Stimulated activated CD8-positive, alpha-beta memory T cell treated with anti-CD3 and anti-CD28 coated beads, Interleukin-15, amount 100 ng/mL, for 4 hours (primary cell): ENCODE data around the gene VASP.

Experiments used
- DNase-seq, 2 donors: peaks; one replicate each; pipeline ENCODE4 v3.0.0-alpha.2; 2020; ENCODE audit warnings: low read depth in 2 of 2

Gene VASP

GRCh38 chr19:45547965-45548609 is 40.8 kb downstream of the VASP start:
- no peak for DNase-seq

- no peak for DNase-seq
Measured at GRCh38 chr19:45553464-45553863, 46.2 kb downstream of the VASP start.

- DNase-seq, result no peak
Measured at GRCh38 chr19:45554481-45554880, 47.2 kb downstream of the VASP start.

- no peak for DNase-seq
Measured at GRCh38 chr19:45556835-45557234, 49.6 kb downstream of the VASP start.

GRCh38 chr19:45558399-45558878 is 51.2 kb downstream of the VASP start:
- DNase-seq, result peak; percentile 13 to 50

GRCh38 chr19:45560038-45560437 is 52.8 kb downstream of the VASP start:
- DNase-seq, result no peak

- no peak for DNase-seq
Measured at GRCh38 chr19:45560686-45561085, 53.4 kb downstream of the VASP start.

GRCh38 chr19:45564131-45564780 is 57.0 kb downstream of the VASP start:
- DNase-seq, result no peak

- no peak for DNase-seq
Measured at GRCh38 chr19:45567609-45568008, 60.3 kb downstream of the VASP start.

- DNase-seq, result no peak
Measured at GRCh38 chr19:45568732-45569131, 61.5 kb downstream of the VASP start.

GRCh38 chr19:45569619-45570421 is 62.5 kb downstream of the VASP start:
- peak in 1 of 2 donors; percentile 20 for DNase-seq

GRCh38 chr19:45571457-45572220 is 64.4 kb downstream of the VASP start:
- DNase-seq, result no peak

- DNase-seq, result no peak
Measured at GRCh38 chr19:45574526-45574925, 67.2 kb downstream of the VASP start.

GRCh38 chr19:45575216-45575615 is 67.9 kb downstream of the VASP start:
- DNase-seq, result no peak
